GM19372 (cell line): ENCODE results near the gene POLR1A.

Source experiments
- ATAC-seq: cut with Tn5 transposase; IDR thresholded peaks from one replicate; pipeline ENCODE4 v1.9.1; 2021; ENCODE audit warnings: mild to moderate bottlenecking, low read depth, moderate library complexity; ENCODE audit not compliant: unreplicated experiment

The POLR1A gene

GRCh38 chr2:86025976-86026743 lies 79.5 kb downstream of the POLR1A start:
- no peak for ATAC-seq

GRCh38 chr2:86025229-86025820 lies 80.4 kb downstream of the POLR1A start:
- no peak for ATAC-seq

- no peak for ATAC-seq
Observed at GRCh38 chr2:86023366-86023712, 82.3 kb downstream of the POLR1A start.

- no peak for ATAC-seq
Observed at GRCh38 chr2:86022661-86023365, 82.9 kb downstream of the POLR1A start.

GRCh38 chr2:86021396-86022378 lies 84.0 kb downstream of the POLR1A start:
- no peak for ATAC-seq

- ATAC-seq: no peak
Observed at GRCh38 chr2:86020984-86021383, 84.7 kb downstream of the POLR1A start.

GRCh38 chr2:86019121-86019520 lies 86.6 kb downstream of the POLR1A start:
- no peak for ATAC-seq

GRCh38 chr2:86017901-86018896 lies 87.5 kb downstream of the POLR1A start:
- no peak for ATAC-seq

- no peak for ATAC-seq
Observed at GRCh38 chr2:86016581-86016980, 89.1 kb downstream of the POLR1A start.

GRCh38 chr2:86015699-86016098 lies 90.0 kb downstream of the POLR1A start:
- ATAC-seq: no peak

GRCh38 chr2:86015006-86015405 lies 90.7 kb downstream of the POLR1A start:
- no peak for ATAC-seq

GRCh38 chr2:86014493-86014892 lies 91.2 kb downstream of the POLR1A start:
- ATAC-seq: no peak

- ATAC-seq: no peak
Observed at GRCh38 chr2:86012007-86012712, 93.5 kb downstream of the POLR1A start.

GRCh38 chr2:86011449-86011941 lies 94.2 kb downstream of the POLR1A start:
- no peak for ATAC-seq

GRCh38 chr2:86010083-86010482 lies 95.6 kb downstream of the POLR1A start:
- ATAC-seq: no peak

- no peak for ATAC-seq
Observed at GRCh38 chr2:86006524-86006923, 99.2 kb downstream of the POLR1A start.

GRCh38 chr2:86003967-86004366 lies 101.7 kb downstream of the POLR1A start:
- no peak for ATAC-seq

GRCh38 chr2:86003104-86003503 lies 102.6 kb downstream of the POLR1A start:
- no peak for ATAC-seq

GRCh38 chr2:86002375-86002774 lies 103.3 kb downstream of the POLR1A start:
- no peak for ATAC-seq
